ENCODE data around the gene PAGR1.

PAGR1 gene

GRCh38 chr16:29816694-29817441 lies 916 bp downstream of the PAGR1 start (continued):
- TF ChIP-seq ZNF76 (tag by site-specific recombination; IDR thresholded peaks at IDR 0.05; ENCODE audit: borderline replicate concordance, low read depth) (no peak), ZNF37A (tag by site-specific recombination; IDR thresholded peaks at IDR 0.05) (no peak), PRDM2 (tag by site-specific recombination; IDR thresholded peaks at IDR 0.05; ENCODE audit: borderline replicate concordance) (no peak)

- Histone ChIP-seq H3K4me1 (ENCODE audit: control insufficient read depth, insufficient read depth, low read length) (peaks cover 19% of the 10 kb centered on the region), H3K27ac (ENCODE audit: extremely low read depth, low read depth, low read length) (no peak overlapping the region), H3K4me3 (ENCODE audit: low read depth, low read length) (no peak overlapping the region), H3K36me3 (ENCODE audit: control insufficient read depth in 2 of 2, insufficient read depth in 1 of 2, low read length in 2 of 2) (peaks cover 24 to 35% of the 10 kb centered on the region in 2 experiments), H3K9me3 (ENCODE audit: control insufficient read depth, insufficient read depth, low read depth, low read length) (no peaks in the 10 kb centered on the region)
- CTCF ChIA-PET = interaction anchor here (0.7 to 7.2 kb wide), 12 partner anchors 9 to 1173 kb away, joined by 3 to 74 read pairs (median 4); partner anchors contain the start of genes C16orf92 and HSD3B7
- TF ChIP-seq ZXDB (tag by site-specific recombination; IDR thresholded peaks at IDR 0.05) (no peak), ZNF621 (tag by site-specific recombination; IDR thresholded peaks at IDR 0.05) (no peak), BCL6B (tag by site-specific recombination; IDR thresholded peaks at IDR 0.05) (no peak), ZNF350 (tag by site-specific recombination; IDR thresholded peaks at IDR 0.05) (no peak), ZNF791 (tag by site-specific recombination; IDR thresholded peaks at IDR 0.05) (no peak), ZNF513 (tag by site-specific recombination; IDR thresholded peaks at IDR 0.05) (no peak), ZBTB48 (tag by site-specific recombination; IDR thresholded peaks at IDR 0.05) (no peak), ZNF704 (tag by site-specific recombination; IDR thresholded peaks at IDR 0.05) (no peak), ZNF692 (tag by site-specific recombination; IDR thresholded peaks at IDR 0.05) (no peak), ZNF138 (tag by site-specific recombination; IDR thresholded peaks at IDR 0.05; ENCODE audit: borderline replicate concordance) (no peak), ZNF596 (tag by site-specific recombination; IDR thresholded peaks at IDR 0.05) (no peak), ZFHX2 (tag by site-specific recombination; conservative IDR thresholded peaks at IDR 0.05) (no peak), ZNF830 (tag by site-specific recombination; IDR thresholded peaks at IDR 0.05; ENCODE audit: low read depth) (no peak), TRIM28 (IDR thresholded peaks at IDR 0.05; ENCODE audit: borderline replicate concordance, low read length) (no peak)
- POLR2A ChIA-PET = interaction anchor here (1.3 to 7.5 kb wide), 4 partner anchors 11 to 156 kb away, joined by 4 to 106 read pairs (median 6); partner anchors contain the start of genes ASPHD1, MAZ, SEZ6L2 and TAOK2
Observed at GRCh38 chr16:29818082-29818481, 2.1 kb downstream of the PAGR1 start.
